Loucy (cell line): ENCODE data around the gene TRPV4.

Experiments
- EZH2phosphoT487 ChIP-seq: fragments of 200-600 bp; IDR thresholded peaks from 2 replicates; pipeline ENCODE4 v1.6.1; 2018; ENCODE audit warnings: antibody characterized with exemption, mild to moderate bottlenecking, moderate library complexity, borderline replicate concordance
- TF ChIP-seq, protein P1 (sequence below): fragments of 200-600 bp; sonication (generic); conservative IDR thresholded peaks from 2 replicates; pipeline ENCODE4 v1.5.1; 2014; ENCODE audit warnings: mild to moderate bottlenecking, antibody characterized with exemption, low read length

GRCh38 chr12:109770861-109771670, 62.1 kb downstream of the TRPV4 start:
- TF ChIP-seq, protein P1, sequence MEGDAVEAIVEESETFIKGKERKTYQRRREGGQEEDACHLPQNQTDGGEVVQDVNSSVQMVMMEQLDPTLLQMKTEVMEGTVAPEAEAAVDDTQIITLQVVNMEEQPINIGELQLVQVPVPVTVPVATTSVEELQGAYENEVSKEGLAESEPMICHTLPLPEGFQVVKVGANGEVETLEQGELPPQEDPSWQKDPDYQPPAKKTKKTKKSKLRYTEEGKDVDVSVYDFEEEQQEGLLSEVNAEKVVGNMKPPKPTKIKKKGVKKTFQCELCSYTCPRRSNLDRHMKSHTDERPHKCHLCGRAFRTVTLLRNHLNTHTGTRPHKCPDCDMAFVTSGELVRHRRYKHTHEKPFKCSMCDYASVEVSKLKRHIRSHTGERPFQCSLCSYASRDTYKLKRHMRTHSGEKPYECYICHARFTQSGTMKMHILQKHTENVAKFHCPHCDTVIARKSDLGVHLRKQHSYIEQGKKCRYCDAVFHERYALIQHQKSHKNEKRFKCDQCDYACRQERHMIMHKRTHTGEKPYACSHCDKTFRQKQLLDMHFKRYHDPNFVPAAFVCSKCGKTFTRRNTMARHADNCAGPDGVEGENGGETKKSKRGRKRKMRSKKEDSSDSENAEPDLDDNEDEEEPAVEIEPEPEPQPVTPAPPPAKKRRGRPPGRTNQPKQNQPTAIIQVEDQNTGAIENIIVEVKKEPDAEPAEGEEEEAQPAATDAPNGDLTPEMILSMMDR: no peak
- TF ChIP-seq EZH2phosphoT487: no peak
